ENCODE measurements around the gene FAM219A.

DNA sequence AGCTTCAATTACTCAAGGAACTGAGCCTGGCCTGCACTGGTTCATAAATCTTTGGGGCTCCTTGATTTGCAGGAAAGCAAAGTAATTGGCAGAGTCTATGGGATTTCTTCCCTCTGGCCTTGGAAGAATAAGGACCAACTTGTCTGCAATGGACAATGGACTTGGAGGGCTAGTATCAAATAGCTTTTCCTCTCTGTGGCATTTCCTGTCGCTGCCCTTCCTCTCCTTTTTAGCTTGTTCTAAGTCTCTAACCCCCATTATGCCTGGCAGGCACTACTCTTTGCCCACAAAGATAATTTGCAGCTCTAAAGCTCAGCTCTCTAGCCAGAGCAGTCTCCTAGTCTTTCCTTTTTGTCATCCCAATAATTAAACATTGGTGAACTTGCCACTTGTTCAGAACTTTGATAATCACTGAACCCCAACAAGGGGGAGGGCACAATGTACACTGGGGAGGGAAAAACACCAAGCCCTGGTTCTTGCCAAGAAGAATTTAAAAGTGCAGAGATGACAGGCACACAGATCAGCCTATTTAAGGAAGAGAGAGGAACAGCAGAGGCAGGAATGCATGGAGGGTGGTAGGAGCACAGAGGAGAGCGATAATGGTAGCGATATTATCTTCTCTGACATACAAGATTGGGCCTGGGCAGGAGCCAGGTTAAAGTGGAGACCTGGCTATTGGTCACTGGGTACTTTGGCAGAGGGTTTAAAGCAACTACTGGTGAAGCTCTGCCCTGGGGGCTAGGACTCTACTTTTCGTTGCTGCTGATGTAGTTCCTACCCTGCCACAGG lies 38.5 kb downstream of the FAM219A start:
- TF ChIP-seq CTCF (conservative IDR thresholded peaks at IDR 0.05 in 1 of 2, IDR thresholded peaks at IDR 0.05 in 1 of 2; ENCODE audit: low read depth in 1 of 2, low read length in 2 of 2) (no peak), EZH2 (IDR thresholded peaks at IDR 0.05; ENCODE audit: low read length, missing control alignments) (no peak)

All from fibroblast of lung (primary cell).